Prostate gland (tissue), 2 donors: ENCODE data around the gene NUDCD3.

Experiments used
- POLR2A ChIP-seq: fragments of 450-650 bp; IDR thresholded peaks from one replicate; pipeline ENCODE4 v1.6.1; 2016; ENCODE audit warnings: antibody characterized with exemption, mild to moderate bottlenecking
- POLR2AphosphoS5 ChIP-seq: sonication (generic); formaldehyde crosslinking; IDR thresholded peaks from one replicate; pipeline ENCODE4 v1.6.1; 2017; ENCODE audit warnings: antibody characterized with exemption
- TF ChIP-seq, protein P1 (sequence below), 4 experiments: fragments of 200-600 bp in 2 of 4; fragments of 450-650 bp in 2 of 4; sonication (generic) in 2 of 4; IDR thresholded peaks; 1 replicate in 3 of 4; 2 replicates in 1 of 4; pipeline ENCODE4 v1.5.1; 2016 to 2019; ENCODE audit warnings: antibody characterized with exemption in 4 of 4, mild to moderate bottlenecking in 2 of 4, moderate library complexity in 2 of 4

DNA sequence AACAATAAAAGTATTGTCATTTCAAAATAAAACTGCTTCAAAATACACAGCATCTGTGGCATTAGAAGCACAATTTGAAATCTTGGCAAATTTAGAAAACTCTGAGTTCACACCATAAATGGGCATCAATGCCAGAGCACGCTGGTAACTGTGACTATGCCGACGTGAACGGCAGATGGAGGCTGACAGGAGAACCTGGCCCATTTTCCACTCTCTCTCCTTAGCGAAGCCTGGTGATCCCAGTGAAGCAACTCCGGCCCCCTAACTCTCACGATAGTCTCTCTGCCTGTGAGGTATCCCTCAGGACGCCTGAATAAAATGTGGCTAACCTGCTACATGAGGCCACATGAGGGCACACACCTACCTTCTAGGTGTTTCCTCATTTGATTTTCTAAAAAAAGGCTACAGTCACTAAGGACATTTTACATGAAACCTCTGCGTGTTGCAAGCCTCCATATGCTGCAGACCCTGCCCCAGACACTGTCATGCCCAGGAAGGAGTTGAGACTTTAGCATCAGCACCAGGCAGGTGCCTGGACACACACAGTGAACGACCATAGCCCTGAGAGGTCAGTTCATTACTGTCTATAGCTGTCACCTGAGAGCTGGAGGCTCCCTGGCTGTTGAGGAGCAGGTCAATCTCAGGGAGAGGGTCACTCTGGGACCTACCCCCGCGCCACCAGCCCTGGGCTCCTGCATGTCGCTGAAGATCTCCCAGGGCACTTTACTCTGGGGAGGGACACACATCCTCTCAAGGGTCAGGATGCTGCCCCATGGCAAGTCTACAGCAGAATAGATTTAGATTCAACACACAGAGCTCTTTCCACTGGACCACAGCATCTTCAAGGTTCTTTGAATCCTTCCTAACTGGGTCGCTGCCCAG lies 102.1 kb downstream of the NUDCD3 start:
- TF ChIP-seq, protein P1, sequence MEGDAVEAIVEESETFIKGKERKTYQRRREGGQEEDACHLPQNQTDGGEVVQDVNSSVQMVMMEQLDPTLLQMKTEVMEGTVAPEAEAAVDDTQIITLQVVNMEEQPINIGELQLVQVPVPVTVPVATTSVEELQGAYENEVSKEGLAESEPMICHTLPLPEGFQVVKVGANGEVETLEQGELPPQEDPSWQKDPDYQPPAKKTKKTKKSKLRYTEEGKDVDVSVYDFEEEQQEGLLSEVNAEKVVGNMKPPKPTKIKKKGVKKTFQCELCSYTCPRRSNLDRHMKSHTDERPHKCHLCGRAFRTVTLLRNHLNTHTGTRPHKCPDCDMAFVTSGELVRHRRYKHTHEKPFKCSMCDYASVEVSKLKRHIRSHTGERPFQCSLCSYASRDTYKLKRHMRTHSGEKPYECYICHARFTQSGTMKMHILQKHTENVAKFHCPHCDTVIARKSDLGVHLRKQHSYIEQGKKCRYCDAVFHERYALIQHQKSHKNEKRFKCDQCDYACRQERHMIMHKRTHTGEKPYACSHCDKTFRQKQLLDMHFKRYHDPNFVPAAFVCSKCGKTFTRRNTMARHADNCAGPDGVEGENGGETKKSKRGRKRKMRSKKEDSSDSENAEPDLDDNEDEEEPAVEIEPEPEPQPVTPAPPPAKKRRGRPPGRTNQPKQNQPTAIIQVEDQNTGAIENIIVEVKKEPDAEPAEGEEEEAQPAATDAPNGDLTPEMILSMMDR (IDR thresholded peaks at IDR 0.05), result no peak
- no peak for TF ChIP-seq POLR2AphosphoS5
- no peak for TF ChIP-seq POLR2A
